ENCODE measurements around the gene GPSM3. TPM values are rescaled to one million over a fixed set of nuclear protein-coding genes. Genes with fewer than 3 reads are reported as not detected.

Gene GPSM3
- total RNA-seq, 1 experiment from 2014 or later: 10.4 TPM

GRCh38 chr6:32204268-32204715, 11.8 kb upstream of the GPSM3 start:
- TF ChIP-seq EZH2 (IDR thresholded peaks at IDR 0.05; ENCODE audit: low read depth) (no peak), CTCF (conservative IDR thresholded peaks at IDR 0.05) (no peak)
- H3K79me2 ChIP-seq (ENCODE audit: low read depth): no peaks in the 10 kb centered on the region
- no peaks in the 10 kb centered on the region for H3K36me3 ChIP-seq (ENCODE audit: low read depth)
- H3K27me3 ChIP-seq (ENCODE audit: insufficient read depth, low read depth): peaks cover 62% of the 10 kb centered on the region
- no peak overlapping the region for H3K4me3 ChIP-seq
- no peak overlapping the region for H2AFZ ChIP-seq
- H3K4me2 ChIP-seq: no peak overlapping the region
- no peak overlapping the region for H3K27ac ChIP-seq
- ChIA-PET POLR2A (ENCODE audit: unreplicated experiment) (no interaction called here), CTCF (no interaction called here)
- H4K20me1 ChIP-seq (ENCODE audit: insufficient read depth): no peaks in the 10 kb centered on the region
- no peaks in the 10 kb centered on the region for H3K9me2 ChIP-seq (ENCODE audit: insufficient read depth)
- H3F3A ChIP-seq (ENCODE audit: insufficient read depth, low read depth): no peaks in the 10 kb centered on the region
- BruUV-seq (replicated peaks): no TSS peak
- no peak for DNase-seq
- H3K9me3 ChIP-seq (ENCODE audit: insufficient read depth, low read depth): no peaks in the 10 kb centered on the region
- H3K4me1 ChIP-seq (replicated peaks; ENCODE audit: insufficient read depth): no peaks in the 10 kb centered on the region
- intact Hi-C loops (cut with micrococcal nuclease; ENCODE audit: unreplicated experiment): no loop called here

GRCh38 chr6:32203426-32204267, 11.2 kb upstream of the GPSM3 start:
- H3F3A ChIP-seq (ENCODE audit: insufficient read depth, low read depth): no peaks in the 10 kb centered on the region
- no peak overlapping the region for H3K4me2 ChIP-seq
- BruUV-seq (replicated peaks): no TSS peak
- no peak overlapping the region for H3K4me3 ChIP-seq
- no peaks in the 10 kb centered on the region for H3K36me3 ChIP-seq (ENCODE audit: low read depth)
- H3K27ac ChIP-seq: no peak overlapping the region
- no peaks in the 10 kb centered on the region for H4K20me1 ChIP-seq (ENCODE audit: insufficient read depth)
- TF ChIP-seq CTCF (conservative IDR thresholded peaks at IDR 0.05) (no peak), EZH2 (IDR thresholded peaks at IDR 0.05; ENCODE audit: low read depth) (no peak)
- no peaks in the 10 kb centered on the region for H3K9me3 ChIP-seq (ENCODE audit: insufficient read depth, low read depth)
- no peaks in the 10 kb centered on the region for H3K9me2 ChIP-seq (ENCODE audit: insufficient read depth)
- DNase-seq: no peak
- ChIA-PET CTCF (no interaction called here), POLR2A (ENCODE audit: unreplicated experiment) (no interaction called here)
- H2AFZ ChIP-seq: no peak overlapping the region
- H3K27me3 ChIP-seq (ENCODE audit: insufficient read depth, low read depth): peaks cover 57% of the 10 kb centered on the region
- H3K4me1 ChIP-seq (replicated peaks; ENCODE audit: insufficient read depth): no peaks in the 10 kb centered on the region
- intact Hi-C loops (cut with micrococcal nuclease; ENCODE audit: unreplicated experiment): no loop called here
- no peaks in the 10 kb centered on the region for H3K79me2 ChIP-seq (ENCODE audit: low read depth)

GRCh38 chr6:32202186-32202585, 9.7 kb upstream of the GPSM3 start:
- Histone ChIP-seq H3K79me2 (ENCODE audit: low read depth) (no peaks in the 10 kb centered on the region), H4K20me1 (ENCODE audit: insufficient read depth) (no peaks in the 10 kb centered on the region), H3K9me2 (ENCODE audit: insufficient read depth) (no peaks in the 10 kb centered on the region), H3K27me3 (ENCODE audit: insufficient read depth, low read depth) (peaks cover 46% of the 10 kb centered on the region), H3K36me3 (ENCODE audit: low read depth) (no peaks in the 10 kb centered on the region), H3K4me3 (no peak overlapping the region), H3K4me2 (no peak overlapping the region), H2AFZ (no peak overlapping the region), H3K9me3 (ENCODE audit: insufficient read depth, low read depth) (no peaks in the 10 kb centered on the region), H3F3A (ENCODE audit: insufficient read depth, low read depth) (peaks cover 12% of the 10 kb centered on the region), H3K27ac (no peak overlapping the region), H3K4me1 (replicated peaks; ENCODE audit: insufficient read depth) (no peaks in the 10 kb centered on the region)
- intact Hi-C loops (cut with micrococcal nuclease; ENCODE audit: unreplicated experiment): no loop called here
- no peak for DNase-seq
- CTCF ChIA-PET: no interaction called here
- TF ChIP-seq CTCF (conservative IDR thresholded peaks at IDR 0.05) (no peak), EZH2 (IDR thresholded peaks at IDR 0.05; ENCODE audit: low read depth) (no peak)
- POLR2A ChIA-PET (ENCODE audit: unreplicated experiment): interaction anchor here (0.6 kb wide), 1 partner anchor 250 kb away, joined by 3 read pairs; no protein-coding TSS in a partner anchor
- no TSS peak for BruUV-seq (replicated peaks)

Measured in PC-9 (cell line).